ENCODE measurements around the gene PLEKHG1.

PLEKHG1 gene

DNA sequence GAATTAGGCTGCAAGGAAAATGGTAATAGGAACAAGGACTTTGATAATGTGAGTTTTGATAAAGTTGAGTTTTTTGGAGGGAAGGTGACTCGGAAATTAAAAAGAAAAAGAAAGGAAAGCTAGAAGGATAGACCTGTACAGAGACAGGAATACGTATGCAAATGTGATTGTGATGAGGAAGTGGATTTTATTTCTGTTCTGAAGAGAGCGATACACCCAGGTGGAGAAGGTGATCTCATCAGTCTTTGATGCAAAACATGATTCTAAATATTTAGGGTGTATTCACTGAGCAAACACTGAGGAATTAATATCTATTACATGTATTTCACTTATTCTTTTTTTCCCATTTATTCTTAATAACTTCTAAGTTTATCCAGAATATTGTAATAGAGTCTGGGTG lies 9.2 kb upstream of the PLEKHG1 start:
- no peak for DNase-seq

DNA sequence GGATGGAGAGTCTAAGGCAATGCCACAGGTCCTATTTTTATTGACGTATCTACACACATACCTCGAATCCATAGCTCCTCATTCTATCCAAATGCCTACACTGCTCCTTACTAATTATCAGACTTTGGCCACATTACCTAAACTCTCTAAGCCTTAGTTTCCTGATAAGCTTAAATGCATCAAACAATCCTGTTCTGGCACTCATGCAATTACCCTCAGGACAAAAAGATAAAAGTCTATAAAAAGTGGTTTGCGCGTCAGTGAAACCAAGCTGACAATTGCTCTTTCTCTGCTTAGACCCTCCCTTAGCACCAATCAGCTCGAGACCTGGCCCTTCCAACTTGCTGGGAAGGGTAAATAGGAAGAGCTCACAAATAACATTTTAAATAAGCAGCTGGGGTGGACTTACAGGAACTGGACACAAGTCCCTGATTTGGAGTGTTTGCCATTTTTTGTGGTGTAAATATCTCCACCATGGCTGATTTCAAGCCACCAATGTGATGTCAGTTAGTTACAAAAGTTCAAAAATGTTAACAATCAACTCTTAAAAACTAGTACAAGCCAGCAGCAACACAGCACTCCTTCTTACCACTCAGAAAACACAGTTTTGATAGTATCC lies 7.2 kb upstream of the PLEKHG1 start:
- DNase-seq = no peak

DNA sequence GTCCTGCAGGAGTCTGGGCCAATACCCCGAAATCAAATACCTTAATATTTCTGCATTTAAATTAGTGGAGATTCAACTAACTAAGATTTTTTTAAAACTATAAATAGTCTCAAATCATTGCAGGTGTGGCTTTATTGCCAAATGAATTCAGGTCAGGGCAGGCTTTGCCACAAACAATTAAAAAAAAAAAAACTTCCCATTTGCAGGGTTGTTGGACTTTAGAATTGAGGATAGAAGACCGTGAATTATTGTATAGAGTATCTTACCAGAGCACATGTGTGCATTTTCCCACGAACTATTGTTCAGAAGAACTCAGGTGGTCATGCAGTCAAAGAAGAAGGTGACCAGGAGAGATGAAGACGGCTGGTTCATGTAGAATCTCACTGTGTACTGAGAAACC lies 6.6 kb upstream of the PLEKHG1 start:
- DNase-seq = no peak

DNA sequence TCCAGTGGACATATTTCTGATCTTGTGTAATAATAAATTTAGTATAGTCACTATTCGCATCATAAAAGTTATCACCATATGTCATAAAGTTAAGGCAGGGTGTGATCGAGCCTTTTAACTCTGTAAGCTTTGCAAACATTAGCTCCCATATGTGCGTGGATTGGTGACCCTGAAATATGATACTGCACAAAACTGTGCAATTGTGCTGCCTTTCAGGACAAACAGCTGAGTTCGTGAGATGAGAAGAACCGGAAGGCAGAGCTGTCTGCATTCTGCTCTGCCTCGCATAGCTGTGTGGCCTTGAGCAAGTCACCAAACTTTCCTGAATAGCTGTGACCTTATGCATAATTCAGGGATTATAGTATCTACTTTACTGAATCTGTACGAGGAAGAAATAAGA lies 3.2 kb upstream of the PLEKHG1 start:
- no peak for DNase-seq

DNA sequence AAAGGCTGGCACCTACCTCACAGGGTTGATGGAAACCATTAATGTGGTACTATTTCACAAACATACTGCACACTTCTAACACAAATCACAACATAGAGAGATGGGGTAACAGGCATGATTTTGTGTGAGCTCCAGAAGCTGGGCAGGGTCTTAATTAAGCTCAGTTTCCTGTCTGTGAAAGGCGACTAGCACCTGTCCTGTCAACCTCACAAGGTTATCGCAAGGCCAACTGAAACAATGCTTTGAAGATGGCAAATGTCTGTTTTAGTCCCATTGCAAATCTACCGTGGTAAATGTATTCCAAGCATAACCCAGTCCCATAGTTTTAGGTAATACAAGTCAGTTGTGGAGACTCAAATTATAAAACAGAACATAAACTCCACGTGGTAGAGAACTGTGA lies 1.3 kb upstream of the PLEKHG1 start:
- DNase-seq = no peak

DNA sequence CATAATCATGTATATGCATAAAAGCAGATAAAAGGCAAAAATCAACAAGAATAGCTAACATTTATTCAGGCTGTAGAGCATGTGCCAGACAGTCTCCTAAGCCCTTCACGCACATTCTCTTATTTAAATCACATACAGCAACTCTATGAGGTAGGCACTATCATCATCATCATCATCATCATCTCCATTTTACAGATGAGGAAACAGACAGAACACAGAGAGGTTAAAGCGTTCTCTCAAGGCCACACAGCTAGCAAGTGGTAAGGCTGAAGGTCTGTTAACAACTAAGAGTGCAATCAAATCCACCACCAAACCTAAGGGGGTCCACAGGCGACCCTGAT lies 857 bp upstream of the PLEKHG1 start:
- no peak for DNase-seq

DNA sequence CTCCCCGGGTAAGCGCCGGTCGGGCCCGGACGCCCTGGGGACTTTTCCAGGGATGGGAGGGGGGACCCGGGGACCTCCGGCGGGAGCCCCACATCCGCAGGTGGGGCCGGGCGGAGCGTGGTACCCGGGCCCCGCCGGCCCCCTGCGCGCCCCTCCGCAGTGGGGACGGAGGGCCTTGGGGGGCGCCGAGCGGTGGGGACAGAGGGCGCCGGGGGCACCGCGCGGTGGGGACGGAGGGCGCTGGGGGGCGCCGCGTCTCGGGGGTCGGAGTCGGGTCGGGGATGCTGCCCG lies 270 bp downstream of the PLEKHG1 start:
- DNase-seq = no peak

DNA sequence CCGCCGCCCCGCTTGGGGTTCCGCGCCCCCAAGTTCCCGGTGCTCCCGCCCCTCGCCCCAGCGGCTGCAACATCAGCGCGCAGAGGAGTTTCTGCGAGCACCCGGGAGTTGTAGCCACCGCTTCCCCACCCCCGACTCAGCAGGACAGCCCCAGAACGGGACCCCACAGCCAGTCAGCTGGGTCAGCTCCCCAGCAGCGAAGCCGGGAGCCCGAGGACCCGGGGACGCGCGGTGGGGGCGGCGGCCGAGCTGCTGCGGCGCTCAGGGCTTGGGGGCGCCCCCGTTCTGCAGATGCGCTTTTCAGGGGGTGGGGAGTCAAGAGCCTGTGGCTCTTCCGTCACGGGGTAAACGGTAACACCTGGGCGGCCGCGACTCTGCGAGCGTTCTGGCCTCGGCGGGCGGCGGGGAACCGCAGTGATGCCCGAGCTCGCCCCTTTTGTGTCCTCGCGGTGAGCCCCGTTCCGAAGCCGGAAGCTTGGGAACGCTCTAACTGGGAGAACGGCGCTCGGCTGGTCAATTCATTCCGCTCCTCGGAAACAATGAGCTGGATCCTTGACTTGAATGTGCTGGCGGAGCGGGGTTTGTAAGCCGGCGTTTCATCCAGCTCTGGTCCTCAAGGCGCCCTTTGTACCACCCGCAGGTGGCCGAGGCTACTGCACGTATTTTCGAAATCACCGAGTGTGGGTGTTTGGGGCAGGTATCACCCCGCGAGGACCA lies 774 bp downstream of the PLEKHG1 start:
- DNase-seq = no peak

DNA sequence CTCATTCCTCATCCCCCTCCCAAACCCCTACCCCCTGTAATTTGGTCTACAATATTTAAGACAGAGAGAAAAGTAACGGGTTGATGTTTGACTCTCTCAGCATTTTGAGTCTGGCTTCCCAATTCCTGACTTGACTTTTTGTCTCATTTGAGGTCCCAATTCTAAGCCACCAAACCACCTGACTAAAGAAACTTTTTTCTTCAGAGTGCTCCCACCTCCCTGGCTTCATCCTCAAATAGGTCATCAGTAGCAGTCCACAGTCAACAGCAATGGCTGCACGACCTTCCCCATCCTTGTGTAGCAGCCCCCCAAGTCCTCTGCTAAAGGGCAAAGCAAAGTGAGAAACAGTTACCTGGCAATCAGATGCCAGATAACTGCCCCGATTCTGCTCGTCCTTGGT lies 1.8 kb downstream of the PLEKHG1 start:
- DNase-seq = no peak

DNA sequence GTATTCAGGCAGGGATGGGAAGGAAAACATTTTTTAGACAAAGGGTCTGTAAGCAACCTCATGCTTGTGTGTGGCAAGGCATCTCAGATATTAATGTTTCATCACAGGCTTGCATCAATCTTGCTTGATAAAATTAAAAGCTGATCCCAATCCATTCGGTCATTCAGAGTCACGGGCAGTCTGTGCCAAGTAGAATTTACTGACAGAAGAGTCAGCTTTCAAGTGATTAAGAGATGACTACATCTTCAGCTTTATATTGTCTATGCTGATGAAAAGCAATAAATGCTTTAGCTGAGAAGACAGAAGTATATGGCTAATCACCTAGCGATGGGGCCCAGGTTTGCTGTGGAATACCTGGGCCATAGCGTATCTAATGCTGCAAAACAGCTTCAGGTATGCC lies 3.5 kb downstream of the PLEKHG1 start:
- no peak for DNase-seq

DNA sequence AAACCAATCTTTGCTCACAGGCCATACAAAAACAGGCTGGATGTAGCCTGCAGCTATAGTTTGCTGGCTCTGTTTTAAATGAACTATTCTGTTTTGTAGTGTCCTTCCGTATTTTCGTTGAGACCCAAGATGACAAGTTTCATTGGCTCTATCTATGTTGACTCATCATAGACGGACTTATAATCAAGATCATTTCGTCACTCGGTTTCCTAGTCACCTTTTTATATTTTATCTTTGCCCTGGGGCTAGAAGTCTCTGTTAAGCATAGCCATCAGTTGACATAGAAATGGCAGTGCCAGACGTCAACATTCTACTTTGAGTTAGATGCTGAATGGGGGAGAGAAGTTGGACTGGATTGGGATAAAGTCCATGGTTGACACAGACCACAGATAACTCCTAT lies 4.8 kb downstream of the PLEKHG1 start:
- no peak for DNase-seq

DNA sequence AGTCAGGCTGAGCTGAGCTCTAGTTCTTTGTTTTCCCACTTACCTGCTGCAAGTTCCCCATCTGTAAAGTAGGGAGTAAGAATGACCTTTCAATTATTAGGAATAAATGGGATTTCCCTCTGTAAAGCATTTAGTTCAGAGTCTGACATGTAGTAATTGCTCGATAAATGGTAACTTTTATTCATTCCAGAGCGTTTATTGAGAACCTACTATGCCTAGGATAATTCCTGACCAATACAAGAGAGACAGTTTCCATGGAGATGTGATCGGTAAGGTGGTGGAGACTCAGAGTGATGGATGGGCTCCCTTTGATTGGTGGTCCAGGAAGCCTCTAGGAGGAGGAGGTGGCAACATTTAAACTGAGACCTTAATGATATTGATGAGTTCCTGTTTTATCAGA lies 5.6 kb downstream of the PLEKHG1 start:
- no peak for DNase-seq

DNA sequence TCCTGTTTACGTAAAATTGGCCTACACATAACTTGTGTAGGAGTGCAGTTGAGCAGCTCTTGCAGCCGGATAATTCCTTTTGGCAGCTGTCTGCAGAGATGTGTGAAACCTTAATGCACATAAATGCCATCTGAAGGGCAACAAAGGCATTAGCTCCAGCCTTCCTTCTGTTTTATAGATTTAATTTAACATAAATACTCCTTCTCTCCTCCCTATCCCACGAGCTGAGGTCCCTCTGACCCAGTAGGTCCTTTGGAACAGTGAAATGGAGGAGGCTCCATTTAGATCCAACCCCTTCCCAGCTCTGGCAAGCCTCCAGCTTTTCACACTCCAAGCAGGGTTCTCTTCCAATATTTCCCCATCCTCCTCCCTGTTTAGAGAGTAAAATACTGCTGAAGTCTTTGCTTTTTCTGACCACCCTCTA lies 6.5 kb downstream of the PLEKHG1 start:
- no peak for DNase-seq

DNA sequence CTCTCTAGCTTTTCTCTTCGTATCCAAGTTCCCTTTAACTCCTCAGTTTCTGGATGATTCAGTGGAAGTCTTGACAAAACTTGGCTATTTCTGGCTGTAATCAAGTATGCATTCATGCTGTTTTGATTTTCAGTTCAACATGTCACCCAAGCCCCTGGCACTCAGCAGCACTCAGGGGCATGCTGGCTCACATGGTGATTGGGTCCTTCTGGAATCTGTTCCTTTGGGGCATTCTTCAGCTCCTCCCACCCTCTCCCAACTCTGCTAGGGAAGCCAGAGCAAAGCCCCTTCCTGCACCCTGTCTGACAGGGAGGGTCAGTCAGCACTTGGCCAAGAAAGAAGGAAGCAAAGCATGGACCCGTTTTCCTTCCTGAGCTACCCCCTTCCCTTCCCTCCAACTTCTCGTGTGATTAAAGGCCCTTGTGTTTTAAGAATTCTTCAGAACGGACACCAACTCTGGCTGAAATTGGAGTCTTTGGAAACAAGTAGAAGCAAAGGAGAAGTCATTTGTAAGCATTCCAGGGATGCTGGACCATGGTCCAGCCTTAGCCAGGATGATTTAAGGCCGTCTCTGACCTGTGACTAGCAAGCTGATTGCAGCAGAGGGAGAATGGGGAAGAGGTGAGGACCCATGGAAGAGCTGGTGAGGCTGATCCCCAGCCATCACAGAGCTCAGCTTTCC lies 7.1 kb downstream of the PLEKHG1 start:
- DNase-seq = no peak

DNA sequence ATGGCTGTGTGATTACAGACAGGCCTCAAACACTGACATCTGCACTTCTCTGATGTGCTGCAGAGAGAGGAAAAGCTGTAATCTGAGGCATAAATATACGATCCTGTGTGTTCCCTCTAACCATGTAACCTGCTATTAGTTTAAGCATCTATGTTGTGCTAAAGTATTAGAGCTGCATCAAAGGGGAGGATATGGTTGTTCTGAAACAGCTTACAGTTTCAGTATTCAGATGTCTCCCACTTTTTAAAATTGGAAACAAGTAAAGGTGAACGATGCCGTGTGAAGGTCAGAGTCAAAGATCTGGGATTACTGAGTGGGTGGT lies 7.6 kb downstream of the PLEKHG1 start:
- no peak for DNase-seq

DNA sequence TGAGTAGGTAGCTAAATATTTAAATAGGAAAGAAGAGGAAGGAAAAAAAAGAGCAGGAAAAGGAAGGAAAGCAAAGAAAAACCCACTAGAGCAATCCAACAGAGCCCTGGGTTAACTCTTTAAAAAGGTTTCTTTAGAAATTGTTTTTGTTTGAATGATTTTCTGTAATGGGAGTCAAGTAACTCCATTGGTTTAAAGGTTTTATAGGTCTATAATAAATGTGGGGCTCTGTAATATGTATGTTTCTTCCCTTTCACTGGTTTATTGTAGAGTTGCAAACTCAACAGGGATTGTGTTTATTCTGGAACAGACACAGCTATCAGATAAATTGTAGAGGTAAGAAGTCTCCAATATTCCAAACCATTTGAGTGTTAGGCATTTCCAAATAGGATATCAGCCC lies 10.9 kb downstream of the PLEKHG1 start:
- DNase-seq = no peak

DNA sequence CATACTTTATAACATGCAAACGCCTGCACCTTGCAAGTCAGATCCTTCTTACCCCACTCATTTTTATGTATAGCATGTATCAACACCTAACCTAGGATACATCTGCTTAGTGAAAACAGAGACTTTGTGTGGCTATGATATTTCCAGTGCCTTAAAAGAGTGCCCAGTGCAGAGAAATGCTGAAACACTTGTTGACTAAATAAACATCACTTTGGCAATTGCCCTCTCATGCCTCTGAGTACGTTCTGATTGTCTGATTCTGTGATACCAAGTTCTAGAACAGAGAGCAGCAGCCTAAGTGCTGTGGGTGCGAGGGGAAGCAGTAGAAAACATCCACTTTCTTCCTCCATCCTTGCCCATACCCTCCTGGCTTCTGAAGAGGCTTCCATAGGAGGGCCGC lies 13.6 kb downstream of the PLEKHG1 start:
- DNase-seq = no peak

DNA sequence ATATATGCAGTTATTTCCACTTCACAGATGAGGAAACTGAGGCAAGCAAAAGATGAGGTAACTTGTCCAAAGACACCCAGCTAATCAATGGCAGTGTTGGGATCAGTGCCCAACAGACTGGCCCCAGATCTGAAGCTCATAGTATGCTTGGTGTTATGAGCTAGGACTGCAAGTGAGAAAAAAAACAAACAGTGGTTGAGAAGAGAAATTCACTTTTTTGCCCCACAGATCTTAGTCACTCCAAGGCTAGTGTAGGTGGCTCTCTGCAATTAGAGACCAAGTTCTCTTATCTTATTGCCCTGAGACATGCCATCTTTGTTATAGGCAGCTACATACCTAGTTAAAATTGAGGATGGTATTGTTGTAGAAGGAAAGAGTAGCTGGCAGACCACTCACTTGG lies 16.3 kb downstream of the PLEKHG1 start:
- DNase-seq = no peak

DNA sequence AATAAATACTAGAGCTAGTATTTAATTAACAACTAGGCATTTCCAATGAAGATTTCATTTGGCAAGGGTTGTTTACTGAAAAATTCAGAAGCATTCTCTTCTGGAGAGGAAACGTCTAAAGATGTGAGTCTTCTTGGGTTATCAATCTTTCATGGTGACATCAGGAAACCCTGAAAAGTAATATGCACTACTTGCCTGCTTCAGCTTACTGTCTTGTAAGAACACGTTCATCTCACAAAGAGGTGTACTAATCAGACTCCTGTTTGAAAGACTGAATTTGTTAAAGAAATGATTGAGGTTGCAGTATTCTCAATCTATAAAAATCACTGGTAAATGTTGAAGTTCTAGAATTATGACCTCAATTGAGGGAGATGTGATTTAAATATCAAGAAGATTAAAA lies 16.9 kb downstream of the PLEKHG1 start:
- DNase-seq = no peak

DNA sequence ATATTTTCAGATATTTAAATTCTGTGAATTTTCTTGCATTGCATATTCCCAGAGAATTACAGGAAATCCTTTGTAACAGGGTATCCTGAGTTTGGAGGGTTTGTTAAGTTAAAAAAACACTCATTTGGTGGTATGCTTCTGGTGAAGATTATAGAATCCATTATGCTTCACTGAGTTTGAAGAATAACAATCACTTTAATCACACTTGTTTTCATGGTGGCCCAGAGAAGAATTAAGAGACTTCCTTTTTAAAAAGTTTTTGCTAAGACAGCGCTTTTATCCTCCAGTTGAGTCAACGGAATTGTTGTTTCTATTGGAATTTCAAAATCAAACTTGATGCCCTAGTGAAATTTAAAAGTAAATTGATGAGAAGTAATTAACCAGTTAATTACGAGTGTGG lies 17.4 kb downstream of the PLEKHG1 start:
- DNase-seq = no peak

DNA sequence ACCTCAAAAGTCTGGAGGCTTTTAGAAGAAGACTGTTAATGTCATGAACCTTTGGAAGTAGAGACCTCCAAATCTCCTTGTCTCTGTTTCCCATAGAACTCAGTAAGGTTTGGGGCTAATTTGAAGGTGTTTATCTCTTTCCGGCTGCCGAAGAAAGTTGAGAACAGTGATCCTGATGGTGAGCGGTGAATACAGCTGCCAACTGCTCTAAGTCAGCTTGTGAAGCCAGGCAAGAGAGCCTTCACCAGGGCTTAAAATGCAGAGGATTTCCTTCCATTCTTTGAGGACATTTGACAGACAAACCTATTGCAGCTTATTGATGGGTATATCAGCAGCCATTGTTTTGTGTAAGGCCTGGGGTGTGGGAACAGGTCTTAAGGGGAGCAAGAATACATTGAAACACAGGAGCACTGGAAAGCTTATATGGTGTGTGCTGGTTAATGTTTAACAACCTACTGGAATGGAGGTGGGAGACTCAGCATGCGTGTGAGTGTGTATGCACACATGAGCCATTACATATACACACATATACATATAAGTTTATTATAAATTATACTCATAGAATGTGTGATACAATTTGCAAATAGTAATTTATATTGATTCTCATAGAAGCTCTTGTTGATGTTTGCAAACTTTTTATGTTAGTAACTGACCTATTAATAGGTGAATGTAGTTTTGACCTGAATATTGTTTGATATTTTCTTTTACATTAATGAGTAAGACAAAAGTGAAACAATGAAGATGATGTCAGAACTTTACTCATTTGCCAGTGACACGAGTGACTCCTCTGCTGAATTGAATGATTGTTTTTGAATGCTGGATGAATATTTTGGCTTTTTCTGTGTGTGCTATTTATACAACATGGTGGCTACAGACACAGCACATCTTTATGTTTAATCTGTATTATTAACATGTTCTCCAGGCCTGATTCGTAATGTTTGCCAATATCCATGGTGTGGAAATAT lies 18.1 kb downstream of the PLEKHG1 start:
- DNase-seq = no peak

DNA sequence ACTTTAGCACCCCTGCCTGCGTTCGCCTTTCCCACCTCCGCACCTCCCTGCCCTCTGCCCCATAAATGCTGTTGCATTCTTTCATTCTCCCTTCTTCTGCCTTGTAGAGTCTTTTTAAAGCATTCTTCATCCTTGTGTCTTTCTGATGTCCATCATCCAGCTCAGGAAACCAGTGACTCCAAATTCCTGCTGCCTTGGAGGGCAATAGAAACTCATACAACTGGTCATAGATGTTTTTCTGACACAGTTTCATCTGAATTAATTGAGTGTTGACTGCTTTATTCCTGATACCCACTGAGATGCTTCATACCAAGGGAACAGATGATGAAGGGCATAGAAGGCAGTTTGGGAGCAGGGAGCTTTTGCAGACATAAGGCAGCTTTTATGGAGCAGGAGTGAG lies 19.6 kb downstream of the PLEKHG1 start:
- no peak for DNase-seq

DNA sequence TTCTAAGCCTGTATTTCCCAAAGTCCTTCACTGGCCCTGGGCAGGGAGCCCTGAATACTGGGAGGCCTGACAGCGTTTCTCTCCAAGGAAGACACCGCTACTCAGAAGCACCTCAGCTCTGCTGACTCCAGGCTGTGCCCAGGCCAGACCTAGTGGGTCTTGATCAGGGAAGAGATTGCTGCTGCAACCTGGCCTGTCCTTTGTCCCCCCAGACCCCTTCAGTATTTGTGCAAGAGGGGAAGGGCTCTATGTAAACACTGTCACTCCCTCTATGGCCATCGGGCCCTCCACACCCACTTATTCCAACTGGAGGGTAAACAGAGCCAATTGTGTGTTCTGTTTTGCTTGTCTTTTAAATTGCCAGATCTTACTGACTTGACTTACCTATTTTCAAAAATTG lies 20.6 kb downstream of the PLEKHG1 start:
- no peak for DNase-seq

DNA sequence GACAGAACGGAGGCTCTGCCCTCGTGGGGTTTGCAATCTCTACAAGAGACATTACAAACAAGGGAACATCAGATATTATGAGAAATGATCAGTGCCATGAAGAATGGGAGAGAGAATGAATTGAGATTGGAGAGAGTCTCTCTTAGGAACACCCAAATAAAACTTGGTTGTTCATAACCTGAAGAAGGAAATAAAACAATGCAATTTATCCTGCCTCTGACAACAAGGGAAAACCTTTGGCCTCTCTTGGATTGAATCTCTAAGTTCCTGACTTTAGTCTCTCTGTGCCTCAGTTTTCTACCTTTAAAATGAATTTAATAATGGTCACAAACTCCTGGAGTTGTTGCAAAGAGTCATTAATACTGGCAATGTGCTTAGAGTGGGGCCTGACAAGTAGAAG lies 21.1 kb downstream of the PLEKHG1 start:
- no peak for DNase-seq
